ENCODE data around the gene HDAC4. TPM values are rescaled to one million over a fixed set of nuclear protein-coding genes. Genes with fewer than 3 reads are reported as not detected.

The HDAC4 gene
- total RNA-seq, 1 experiment from 2014 or later = 44.4 TPM

DNA sequence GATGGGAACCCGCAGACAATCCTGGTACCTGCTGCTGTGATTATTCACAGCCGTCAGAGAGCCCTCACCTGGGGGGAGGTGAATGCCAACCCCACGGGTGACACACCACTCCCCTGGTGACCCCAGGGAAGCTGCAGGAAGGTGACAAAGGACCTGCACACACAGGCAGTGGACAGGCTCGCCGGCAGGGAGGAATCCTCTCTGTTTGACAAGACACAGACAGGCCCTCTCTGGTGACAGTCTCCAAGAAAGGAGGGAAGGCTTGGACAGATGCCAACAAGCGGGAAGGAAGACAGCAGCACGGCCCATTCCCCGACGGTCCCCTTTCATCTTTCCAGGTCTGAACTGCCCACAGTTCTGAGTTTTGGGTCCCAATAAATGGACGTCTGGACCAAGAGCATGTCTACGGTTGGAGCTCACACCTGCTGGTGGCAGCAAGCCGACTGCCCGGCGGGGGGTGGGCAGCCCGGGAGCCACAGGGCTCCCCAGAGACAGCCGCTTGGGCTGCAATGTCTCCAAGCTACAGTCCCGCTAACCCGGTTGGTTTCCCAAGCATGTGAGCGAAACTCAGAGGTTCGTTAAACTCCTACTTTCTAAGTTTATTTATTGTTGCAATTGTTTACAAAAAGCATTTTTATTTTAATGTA lies 31.8 kb downstream of the HDAC4 start (continued):
- TF ChIP-seq ZNF219 (CRISPR knock-in tag; IDR thresholded peaks at IDR 0.05; ENCODE audit: borderline replicate concordance) = no peak
- TF ChIP-seq HMGXB4 (CRISPR knock-in tag; IDR thresholded peaks at IDR 0.05) = no peak
- TF ChIP-seq CBFB (CRISPR knock-in tag; IDR thresholded peaks at IDR 0.05; ENCODE audit: low read depth) = no peak

DNA sequence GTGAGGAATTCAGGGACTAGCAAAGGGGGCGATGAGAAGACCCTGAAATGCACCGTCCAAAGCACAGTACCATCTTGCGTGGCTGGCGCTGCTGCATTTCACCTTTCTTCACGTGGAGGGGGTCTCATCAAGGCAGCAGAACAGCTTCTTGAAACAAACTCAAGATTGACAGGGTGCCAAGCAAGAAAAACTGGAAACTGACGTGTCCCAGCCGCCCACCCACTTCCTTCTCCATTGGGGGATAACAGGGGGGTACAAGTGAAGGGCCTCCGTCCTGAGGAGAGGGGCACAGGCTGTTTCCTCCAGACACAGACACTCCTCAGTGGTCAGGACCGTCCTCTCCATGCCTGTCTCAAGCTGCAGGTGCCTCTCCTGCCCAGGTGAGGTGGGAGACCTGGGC lies 32.5 kb downstream of the HDAC4 start:
- no peak for DNase-seq (ENCODE audit: low spot score)
- Mint-ChIP-seq H3K4me1 (no peaks in the 10 kb centered on the region), H3K27ac (no peak overlapping the region), H3K4me3 (no peak overlapping the region), H3K9me3 (no peaks in the 10 kb centered on the region), H3K36me3 (peaks cover 4% of the 10 kb centered on the region; the same call in 1 of the 2 replicates), H3K27me3 (ENCODE audit: low read depth) (no peaks in the 10 kb centered on the region)
- POLR2A ChIA-PET = interaction anchor here (0.7 kb wide), 1 partner anchor 864 kb away, joined by 3 read pairs; no protein-coding TSS in a partner anchor
- CTCF ChIA-PET = no interaction called here
- TF ChIP-seq KAT7 (CRISPR knock-in tag; IDR thresholded peaks at IDR 0.05; ENCODE audit: borderline replicate concordance) (no peak), ATF1 (CRISPR knock-in tag; IDR thresholded peaks at IDR 0.05) (no peak), JUN (CRISPR knock-in tag; IDR thresholded peaks at IDR 0.05) (no peak), ZNF425 (CRISPR knock-in tag; conservative IDR thresholded peaks at IDR 0.05) (no peak), FOXP1 (CRISPR knock-in tag; IDR thresholded peaks at IDR 0.05; ENCODE audit: borderline replicate concordance) (no peak), SMAD3 (CRISPR knock-in tag; IDR thresholded peaks at IDR 0.05; ENCODE audit: borderline replicate concordance) (no peak), GRHL2 (CRISPR knock-in tag; IDR thresholded peaks at IDR 0.05; ENCODE audit: insufficient replicate concordance, severe bottlenecking) (no peak), ZNF317 (CRISPR knock-in tag; IDR thresholded peaks at IDR 0.05; ENCODE audit: borderline replicate concordance, low read depth) (no peak), ZNF232 (CRISPR knock-in tag; IDR thresholded peaks at IDR 0.05) (no peak), ZNF423 (CRISPR knock-in tag; IDR thresholded peaks at IDR 0.05) (no peak), IRF2 (CRISPR knock-in tag; IDR thresholded peaks at IDR 0.05; ENCODE audit: borderline replicate concordance, low read depth) (no peak), CDX4 (CRISPR knock-in tag; IDR thresholded peaks at IDR 0.05; ENCODE audit: borderline replicate concordance) (no peak), NFE2L1 (CRISPR knock-in tag; IDR thresholded peaks at IDR 0.05) (no peak), SMAD4 (CRISPR knock-in tag; IDR thresholded peaks at IDR 0.05) (no peak), MAX (CRISPR knock-in tag; IDR thresholded peaks at IDR 0.05) (no peak)
- TF ChIP-seq, protein P1, sequence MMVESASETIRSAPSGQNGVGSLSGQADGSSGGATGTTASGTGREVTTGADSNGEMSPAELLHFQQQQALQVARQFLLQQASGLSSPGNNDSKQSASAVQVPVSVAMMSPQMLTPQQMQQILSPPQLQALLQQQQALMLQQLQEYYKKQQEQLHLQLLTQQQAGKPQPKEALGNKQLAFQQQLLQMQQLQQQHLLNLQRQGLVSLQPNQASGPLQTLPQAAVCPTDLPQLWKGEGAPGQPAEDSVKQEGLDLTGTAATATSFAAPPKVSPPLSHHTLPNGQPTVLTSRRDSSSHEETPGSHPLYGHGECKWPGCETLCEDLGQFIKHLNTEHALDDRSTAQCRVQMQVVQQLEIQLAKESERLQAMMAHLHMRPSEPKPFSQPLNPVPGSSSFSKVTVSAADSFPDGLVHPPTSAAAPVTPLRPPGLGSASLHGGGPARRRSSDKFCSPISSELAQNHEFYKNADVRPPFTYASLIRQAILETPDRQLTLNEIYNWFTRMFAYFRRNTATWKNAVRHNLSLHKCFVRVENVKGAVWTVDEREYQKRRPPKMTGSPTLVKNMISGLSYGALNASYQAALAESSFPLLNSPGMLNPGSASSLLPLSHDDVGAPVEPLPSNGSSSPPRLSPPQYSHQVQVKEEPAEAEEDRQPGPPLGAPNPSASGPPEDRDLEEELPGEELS (CRISPR knock-in tag; IDR thresholded peaks at IDR 0.05) = no peak
- TF ChIP-seq, protein P2, sequence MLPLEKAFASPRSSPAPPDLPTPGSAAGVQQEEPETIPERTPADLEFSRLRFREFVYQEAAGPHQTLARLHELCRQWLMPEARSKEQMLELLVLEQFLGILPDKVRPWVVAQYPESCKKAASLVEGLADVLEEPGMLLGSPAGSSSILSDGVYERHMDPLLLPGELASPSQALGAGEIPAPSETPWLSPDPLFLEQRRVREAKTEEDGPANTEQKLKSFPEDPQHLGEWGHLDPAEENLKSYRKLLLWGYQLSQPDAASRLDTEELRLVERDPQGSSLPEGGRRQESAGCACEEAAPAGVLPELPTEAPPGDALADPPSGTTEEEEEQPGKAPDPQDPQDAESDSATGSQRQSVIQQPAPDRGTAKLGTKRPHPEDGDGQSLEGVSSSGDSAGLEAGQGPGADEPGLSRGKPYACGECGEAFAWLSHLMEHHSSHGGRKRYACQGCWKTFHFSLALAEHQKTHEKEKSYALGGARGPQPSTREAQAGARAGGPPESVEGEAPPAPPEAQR (CRISPR knock-in tag; IDR thresholded peaks at IDR 0.05) = no peak
- TF ChIP-seq, protein P3, sequence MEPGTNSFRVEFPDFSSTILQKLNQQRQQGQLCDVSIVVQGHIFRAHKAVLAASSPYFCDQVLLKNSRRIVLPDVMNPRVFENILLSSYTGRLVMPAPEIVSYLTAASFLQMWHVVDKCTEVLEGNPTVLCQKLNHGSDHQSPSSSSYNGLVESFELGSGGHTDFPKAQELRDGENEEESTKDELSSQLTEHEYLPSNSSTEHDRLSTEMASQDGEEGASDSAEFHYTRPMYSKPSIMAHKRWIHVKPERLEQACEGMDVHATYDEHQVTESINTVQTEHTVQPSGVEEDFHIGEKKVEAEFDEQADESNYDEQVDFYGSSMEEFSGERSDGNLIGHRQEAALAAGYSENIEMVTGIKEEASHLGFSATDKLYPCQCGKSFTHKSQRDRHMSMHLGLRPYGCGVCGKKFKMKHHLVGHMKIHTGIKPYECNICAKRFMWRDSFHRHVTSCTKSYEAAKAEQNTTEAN (CRISPR knock-in tag; IDR thresholded peaks at IDR 0.05) = no peak
- no peak for ATAC-seq

Data from WTC11 (cell line).